OCI-LY7 (cell line): ENCODE measurements around the gene CSPG5. TPM values are rescaled to one million over a fixed set of nuclear protein-coding genes. Genes with fewer than 3 reads are reported as not detected.

ENCODE experiments used
- BruUV-seq: library from RNA; stranded (reverse); fragments of 400-500 nt; replicated peaks from 2 replicates; lab custom pipeline; 2021; lab: Mats Ljungman, UMichigan
- CTCF ChIA-PET: fragments of 300-600 bp; sonication (Branson Sonifier 250); formaldehyde crosslinking; loops from one replicate; lab custom pipeline; 2022; ENCODE audit warnings: antibody characterized with exemption; ENCODE audit not compliant: unreplicated experiment; lab: Charles Lee
- POLR2A ChIA-PET: fragments of 300-600 bp; sonication (Branson Sonifier 250); formaldehyde crosslinking; loops from one replicate; lab custom pipeline; 2022; ENCODE audit warnings: antibody characterized with exemption; lab: Charles Lee
- DNase-seq: peaks from one replicate; pipeline ENCODE4 v3.0.0-alpha.2; 2015; ENCODE audit warnings: low spot score
- H2AFZ ChIP-seq: fragments of 200-600 bp; sonication (generic), shearing (Covaris generic); 2 replicates; pipeline ENCODE4 v1.6.1; 2014; ENCODE audit warnings: mild to moderate bottlenecking, antibody characterized with exemption, low read length, moderate library complexity
- H3K27ac ChIP-seq: fragments of 200-600 bp; sonication (generic); 2 replicates; pipeline ENCODE4 v1.5.1; 2014; ENCODE audit warnings: mixed run types, low read depth, mild to moderate bottlenecking, moderate library complexity, low read length, inconsistent platforms; ENCODE audit not compliant: poor library complexity, severe bottlenecking
- H3K36me3 ChIP-seq: fragments of 200-600 bp; sonication (generic); 2 replicates; pipeline ENCODE4 v1.6.1; 2014; ENCODE audit warnings: mild to moderate bottlenecking, antibody characterized with exemption, low read length, moderate library complexity, mixed read lengths; ENCODE audit not compliant: insufficient read depth
- H3K4me1 ChIP-seq: fragments of 200-600 bp; sonication (generic); 2 replicates; pipeline ENCODE4 v1.5.1; 2014; ENCODE audit warnings: mild to moderate bottlenecking, low read length; ENCODE audit not compliant: insufficient read depth, poor library complexity, severe bottlenecking
- H3K4me2 ChIP-seq: fragments of 200-600 bp; sonication (generic); 2 replicates; pipeline ENCODE4 v1.6.1; 2014; ENCODE audit warnings: mild to moderate bottlenecking, low read length
- H3K4me3 ChIP-seq: fragments of 200-600 bp; sonication (generic); 2 replicates; pipeline ENCODE4 v1.5.1; 2014; ENCODE audit warnings: mild to moderate bottlenecking, low read depth, low read length; ENCODE audit not compliant: poor library complexity, severe bottlenecking
- H3K79me2 ChIP-seq: fragments of 200-600 bp; sonication (generic); 2 replicates; pipeline ENCODE4 v1.6.1; 2016; ENCODE audit warnings: low read depth, mild to moderate bottlenecking, low read length, moderate library complexity, mixed read lengths; ENCODE audit not compliant: insufficient read depth
- H3K9me2 ChIP-seq: fragments of 200-600 bp; sonication (generic); 2 replicates; pipeline ENCODE4 v1.6.1; 2016; ENCODE audit warnings: mild to moderate bottlenecking, low read length, mixed read lengths; ENCODE audit not compliant: insufficient read depth
- H3K9me3 ChIP-seq: fragments of 200-600 bp; sonication (generic); 2 replicates; pipeline ENCODE4 v1.6.1; 2014; ENCODE audit warnings: mild to moderate bottlenecking, mixed run types, low read length, mixed read lengths
- H4K20me1 ChIP-seq: fragments of 200-600 bp; sonication (generic); 2 replicates; pipeline ENCODE4 v1.6.1; 2014; ENCODE audit warnings: mild to moderate bottlenecking, antibody characterized with exemption, low read length, moderate library complexity, mixed read lengths; ENCODE audit not compliant: insufficient read depth
- CTCF ChIP-seq: fragments of 200-600 bp; sonication (generic); conservative IDR thresholded peaks from 2 replicates; pipeline ENCODE4 v1.5.1; 2014; ENCODE audit warnings: mild to moderate bottlenecking, antibody characterized with exemption, low read length, moderate library complexity, mixed read lengths
- EZH2phosphoT487 ChIP-seq: fragments of 200-600 bp; sonication (generic); IDR thresholded peaks from 2 replicates; pipeline ENCODE4 v1.6.1; 2018; ENCODE audit warnings: low read depth, borderline replicate concordance, mild to moderate bottlenecking, mixed run types, antibody characterized with exemption, low read length, moderate library complexity, mixed read lengths
- intact Hi-C: fragments of 100-400 bp; cut with micrococcal nuclease; formaldehyde crosslinking; loops from one replicate; pipeline ENCODE4 v1.10.0; 2022; ENCODE audit not compliant: unreplicated experiment
- total RNA-seq, 2 experiments: library from RNA; depleted of rRNA in 1 of 2; stranded (reverse); fragments of >200 nt in 1 of 2; shearing (Covaris generic) in 1 of 2; gene quantifications; 2 replicates each; pipeline ENCODE4 v1.2.3, GENCODE V29; 2014 to 2022

The CSPG5 gene
- total RNA-seq, 2 experiments from 2014 or later: 0.13 to 0.66 TPM

- H3K9me2 ChIP-seq: no peaks in the 10 kb centered on the region
- POLR2A ChIA-PET: interaction anchor here (0.6 to 1.2 kb wide), 4 partner anchors 28 to 303 kb away, joined by 3 read pairs; no protein-coding TSS in a partner anchor
Measured at GRCh38 chr3:47522082-47522987, 56.3 kb downstream of the CSPG5 start.

GRCh38 chr3:47520756-47521155 is 57.9 kb downstream of the CSPG5 start:
- Histone ChIP-seq H3K4me3 (no peak overlapping the region), H3K9me3 (no peaks in the 10 kb centered on the region), H3K9me2 (no peaks in the 10 kb centered on the region), H4K20me1 (no peaks in the 10 kb centered on the region), H2AFZ (no peak overlapping the region), H3K79me2 (no peaks in the 10 kb centered on the region), H3K36me3 (no peaks in the 10 kb centered on the region), H3K4me2 (no peak overlapping the region), H3K27ac (no peak overlapping the region), H3K4me1 (no peaks in the 10 kb centered on the region)
- DNase-seq: no peak
- TF ChIP-seq CTCF (no peak), EZH2phosphoT487 (no peak)
- intact Hi-C loops: loop anchor here (5.0 kb wide), 2 partner anchors 282 to 472 kb away; partner anchors contain the start of gene DHX30
- BruUV-seq: no TSS peak
- POLR2A ChIA-PET: interaction anchor here (0.9 to 1.0 kb wide), 2 partner anchors 268 to 269 kb away, joined by 3 to 5 read pairs; no protein-coding TSS in a partner anchor
- CTCF ChIA-PET: interaction anchor here (0.6 kb wide), 1 partner anchor 915 kb away, joined by 3 read pairs; no protein-coding TSS in a partner anchor

More at GRCh38 chr3:47522082-47522987, 56.3 kb downstream of the CSPG5 start:
- TF ChIP-seq EZH2phosphoT487 (no peak), CTCF (peak; percentile 86)
- peak; percentile 93 for DNase-seq
- intact Hi-C loops: loop anchor here (1.0 to 5.0 kb wide), 5 partner anchors 267 to 629 kb away; partner anchors contain the start of gene DHX30
- H2AFZ ChIP-seq: peak overlapping the region; percentile 94
- H3K9me3 ChIP-seq: no peaks in the 10 kb centered on the region
- H3K36me3 ChIP-seq: no peaks in the 10 kb centered on the region
- H3K79me2 ChIP-seq: no peaks in the 10 kb centered on the region
- BruUV-seq: no TSS peak
- CTCF ChIA-PET: interaction anchor here (0.6 to 1.6 kb wide), 3 partner anchors 56 to 628 kb away, joined by 3 to 5 read pairs (median 4); no protein-coding TSS in a partner anchor
- no peaks in the 10 kb centered on the region for H4K20me1 ChIP-seq
- H3K4me1 ChIP-seq: no peaks in the 10 kb centered on the region
- H3K27ac ChIP-seq: no peak overlapping the region
- H3K4me2 ChIP-seq: peak overlapping the region; percentile 5; the same call in 1 of the 2 replicates
- no peak overlapping the region for H3K4me3 ChIP-seq
